Measurements from ENCODE around the gene WWOX.

WWOX gene

GRCh38 chr16:78480588-78480987 is 381.1 kb downstream of the WWOX start:
- H3K4me1 ChIP-seq (ENCODE audit: control insufficient read depth, insufficient read depth, low read length): peaks cover 9% of the 10 kb centered on the region
- H3K4me3 ChIP-seq (ENCODE audit: low read length): no peak overlapping the region
- H3K9ac ChIP-seq (ENCODE audit: low read length): no peak overlapping the region
- no peak for DNase-seq (ENCODE audit: low read depth)
- no peaks in the 10 kb centered on the region for H3K27me3 ChIP-seq (replicated peaks; ENCODE audit: control insufficient read depth, insufficient read depth, low read length)
- H3K36me3 ChIP-seq (ENCODE audit: control insufficient read depth, insufficient read depth, low read length, severe bottlenecking): no peaks in the 10 kb centered on the region
- H3K9me3 ChIP-seq (ENCODE audit: control insufficient read depth, low read length): no peaks in the 10 kb centered on the region

DNA sequence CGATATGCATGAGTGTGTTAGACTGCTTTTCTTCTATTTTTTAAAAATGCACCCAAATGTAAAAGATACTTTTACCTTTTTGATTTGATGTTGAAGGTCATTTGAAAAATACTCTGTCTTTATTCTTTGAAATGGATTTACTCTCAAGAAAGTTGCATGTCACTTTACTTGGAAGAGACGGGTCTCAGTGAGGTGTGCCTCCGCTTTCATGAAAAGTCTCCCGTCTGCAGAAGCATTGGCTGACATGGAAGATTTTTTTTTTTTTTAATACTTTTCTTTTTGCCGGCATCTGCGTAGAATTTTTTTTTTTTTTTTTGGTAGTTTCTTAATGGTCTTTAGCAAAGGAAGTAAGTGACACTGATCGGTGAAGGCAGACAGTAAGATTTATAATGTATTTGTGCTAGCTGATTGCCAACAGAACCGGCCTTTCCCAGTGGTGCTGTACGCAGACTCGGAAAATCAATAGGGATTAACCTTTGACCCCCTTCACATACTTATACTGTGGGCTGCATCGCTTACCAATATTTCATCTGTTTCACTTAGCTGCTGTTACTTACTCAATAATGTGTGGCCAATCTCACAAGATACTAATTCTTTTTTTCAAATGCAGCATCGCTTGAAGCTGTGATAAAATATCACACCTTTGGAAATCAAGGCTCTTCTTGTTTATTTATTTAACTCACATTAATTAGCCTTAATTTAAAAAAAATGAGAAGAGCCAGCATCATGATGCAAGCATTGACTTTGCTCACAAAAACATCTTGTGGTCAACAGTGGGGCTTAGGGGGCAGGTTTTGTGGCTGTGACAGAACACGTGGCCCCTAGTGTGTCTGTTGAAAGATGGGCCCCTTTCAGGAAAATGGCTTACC is 383.9 kb downstream of the WWOX start:
- no peak for DNase-seq (ENCODE audit: low read depth)
- H3K27me3 ChIP-seq (replicated peaks; ENCODE audit: control insufficient read depth, insufficient read depth, low read length): no peaks in the 10 kb centered on the region
- no peak overlapping the region for H3K4me3 ChIP-seq (ENCODE audit: low read length)
- no peak overlapping the region for H3K9ac ChIP-seq (ENCODE audit: low read length)
- peaks cover 14% of the 10 kb centered on the region for H3K4me1 ChIP-seq (ENCODE audit: control insufficient read depth, insufficient read depth, low read length)
- H3K9me3 ChIP-seq (ENCODE audit: control insufficient read depth, low read length): no peaks in the 10 kb centered on the region
- no peaks in the 10 kb centered on the region for H3K36me3 ChIP-seq (ENCODE audit: control insufficient read depth, insufficient read depth, low read length, severe bottlenecking)

- DNase-seq (ENCODE audit: low read depth): no peak
- Histone ChIP-seq H3K4me1 (ENCODE audit: control insufficient read depth, insufficient read depth, low read length) (peaks cover 14% of the 10 kb centered on the region), H3K9me3 (ENCODE audit: control insufficient read depth, low read length) (no peaks in the 10 kb centered on the region), H3K4me3 (ENCODE audit: low read length) (no peak overlapping the region), H3K9ac (ENCODE audit: low read length) (no peak overlapping the region), H3K27me3 (replicated peaks; ENCODE audit: control insufficient read depth, insufficient read depth, low read length) (no peaks in the 10 kb centered on the region), H3K36me3 (ENCODE audit: control insufficient read depth, insufficient read depth, low read length, severe bottlenecking) (no peaks in the 10 kb centered on the region)
These were observed 385.1 kb downstream of the WWOX start for GRCh38 chr16:78484509-78485058.

DNA sequence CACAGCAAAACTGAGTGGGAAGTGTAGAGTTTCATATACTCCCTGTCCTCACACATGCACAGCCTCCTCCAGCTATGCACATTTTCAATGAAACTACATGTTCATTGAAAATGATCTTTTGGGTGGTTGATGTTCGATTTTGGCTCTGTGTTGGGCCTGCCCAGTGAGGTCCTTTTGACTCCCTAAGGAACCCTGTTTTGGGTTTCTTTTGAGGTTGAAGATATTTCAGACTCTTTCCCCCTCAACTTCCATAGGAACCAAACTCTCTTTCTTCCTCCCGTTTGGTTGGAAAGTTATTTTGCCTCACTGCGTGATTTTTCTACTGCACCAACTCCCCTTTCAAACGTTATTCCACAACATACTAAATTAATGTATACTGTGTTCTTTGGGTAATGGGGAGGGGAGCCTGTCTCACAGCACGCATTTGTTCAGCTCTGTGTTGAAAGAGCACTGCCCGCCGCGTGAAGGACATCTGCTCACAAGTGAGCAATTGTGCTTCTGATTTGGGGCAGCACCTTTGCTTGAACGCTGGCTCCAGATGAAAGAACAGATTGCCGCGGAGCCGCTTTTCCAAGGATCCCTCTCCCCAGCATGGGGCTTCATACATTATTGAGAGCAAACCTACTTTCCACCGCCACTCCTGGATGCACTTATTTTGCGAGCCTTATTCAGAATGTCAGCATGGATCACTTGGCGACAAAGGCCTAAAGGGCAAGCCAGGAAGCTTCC is 385.9 kb downstream of the WWOX start:
- Histone ChIP-seq H3K4me1 (ENCODE audit: control insufficient read depth, insufficient read depth, low read length) (peaks cover 14% of the 10 kb centered on the region), H3K36me3 (ENCODE audit: control insufficient read depth, insufficient read depth, low read length, severe bottlenecking) (no peaks in the 10 kb centered on the region), H3K27me3 (replicated peaks; ENCODE audit: control insufficient read depth, insufficient read depth, low read length) (no peaks in the 10 kb centered on the region), H3K4me3 (ENCODE audit: low read length) (no peak overlapping the region), H3K9me3 (ENCODE audit: control insufficient read depth, low read length) (no peaks in the 10 kb centered on the region), H3K9ac (ENCODE audit: low read length) (no peak overlapping the region)
- no peak for DNase-seq (ENCODE audit: low read depth)

GRCh38 chr16:78485917-78486257 is 386.4 kb downstream of the WWOX start:
- H3K4me1 ChIP-seq (ENCODE audit: control insufficient read depth, insufficient read depth, low read length): peaks cover 14% of the 10 kb centered on the region
- H3K9me3 ChIP-seq (ENCODE audit: control insufficient read depth, low read length): no peaks in the 10 kb centered on the region
- no peaks in the 10 kb centered on the region for H3K27me3 ChIP-seq (replicated peaks; ENCODE audit: control insufficient read depth, insufficient read depth, low read length)
- H3K4me3 ChIP-seq (ENCODE audit: low read length): no peak overlapping the region
- no peak for DNase-seq (ENCODE audit: low read depth)
- H3K36me3 ChIP-seq (ENCODE audit: control insufficient read depth, insufficient read depth, low read length, severe bottlenecking): no peaks in the 10 kb centered on the region
- no peak overlapping the region for H3K9ac ChIP-seq (ENCODE audit: low read length)

GRCh38 chr16:78487471-78487870 is 388.0 kb downstream of the WWOX start:
- no peak for DNase-seq (ENCODE audit: low read depth)
- no peak overlapping the region for H3K9ac ChIP-seq (ENCODE audit: low read length)
- H3K27me3 ChIP-seq (replicated peaks; ENCODE audit: control insufficient read depth, insufficient read depth, low read length): no peaks in the 10 kb centered on the region

GRCh38 chr16:78489072-78489471 is 389.6 kb downstream of the WWOX start:
- peaks cover 5% of the 10 kb centered on the region for H3K4me1 ChIP-seq (ENCODE audit: control insufficient read depth, insufficient read depth, low read length)
- DNase-seq (ENCODE audit: low read depth): no peak
- no peaks in the 10 kb centered on the region for H3K9me3 ChIP-seq (ENCODE audit: control insufficient read depth, low read length)
- no peaks in the 10 kb centered on the region for H3K36me3 ChIP-seq (ENCODE audit: control insufficient read depth, insufficient read depth, low read length, severe bottlenecking)
- no peak overlapping the region for H3K4me3 ChIP-seq (ENCODE audit: low read length)
- no peak overlapping the region for H3K9ac ChIP-seq (ENCODE audit: low read length)
- no peaks in the 10 kb centered on the region for H3K27me3 ChIP-seq (replicated peaks; ENCODE audit: control insufficient read depth, insufficient read depth, low read length)

More at GRCh38 chr16:78487471-78487870, 388.0 kb downstream of the WWOX start:
- no peak overlapping the region for H3K4me3 ChIP-seq (ENCODE audit: low read length)
- H3K4me1 ChIP-seq (ENCODE audit: control insufficient read depth, insufficient read depth, low read length): peaks cover 5% of the 10 kb centered on the region
- no peaks in the 10 kb centered on the region for H3K36me3 ChIP-seq (ENCODE audit: control insufficient read depth, insufficient read depth, low read length, severe bottlenecking)
- no peaks in the 10 kb centered on the region for H3K9me3 ChIP-seq (ENCODE audit: control insufficient read depth, low read length)

DNA sequence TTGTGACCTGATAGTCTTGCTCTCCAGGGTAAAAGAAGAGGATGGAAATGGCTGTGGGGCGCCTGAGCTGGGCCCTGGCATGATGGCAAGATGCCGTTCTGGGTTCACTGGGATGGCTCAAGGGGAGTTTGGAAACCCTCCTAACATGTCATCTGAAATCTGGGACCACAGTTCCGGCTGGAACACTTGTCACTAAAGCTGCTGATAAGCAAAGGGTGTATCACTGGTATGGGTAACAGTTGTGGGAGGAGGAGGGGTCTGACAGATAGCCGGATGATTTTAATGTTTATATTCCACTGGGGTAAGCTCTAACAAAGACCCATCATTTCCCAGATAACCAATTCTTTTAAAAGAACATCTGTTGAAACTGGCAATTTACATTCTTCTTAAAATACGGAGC is 390.2 kb downstream of the WWOX start:
- Histone ChIP-seq H3K36me3 (ENCODE audit: control insufficient read depth, insufficient read depth, low read length, severe bottlenecking) (no peaks in the 10 kb centered on the region), H3K9ac (ENCODE audit: low read length) (no peak overlapping the region), H3K9me3 (ENCODE audit: control insufficient read depth, low read length) (no peaks in the 10 kb centered on the region), H3K4me3 (ENCODE audit: low read length) (no peak overlapping the region), H3K4me1 (ENCODE audit: control insufficient read depth, insufficient read depth, low read length) (peaks cover 5% of the 10 kb centered on the region), H3K27me3 (replicated peaks; ENCODE audit: control insufficient read depth, insufficient read depth, low read length) (no peaks in the 10 kb centered on the region)
- DNase-seq (ENCODE audit: low read depth): no peak

DNA sequence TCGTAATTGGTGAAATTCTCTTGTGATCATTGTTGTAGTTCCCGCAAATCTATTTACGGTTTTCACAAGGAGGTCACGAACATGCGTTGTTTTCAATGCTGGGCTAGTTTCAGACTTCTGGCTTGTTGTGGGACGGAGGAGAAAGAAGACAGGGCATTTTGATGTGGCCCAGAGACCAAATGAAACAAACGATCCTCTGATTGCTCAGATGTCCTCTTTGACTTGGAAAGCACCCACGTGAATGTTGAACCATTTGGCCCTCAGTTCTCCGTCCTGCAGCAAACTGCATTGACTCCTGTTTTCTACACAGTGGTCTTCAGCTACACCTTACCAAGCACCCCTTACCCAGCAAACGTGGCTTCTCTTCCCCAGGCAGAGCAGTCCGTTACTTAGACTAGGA is 391.0 kb downstream of the WWOX start:
- Histone ChIP-seq H3K9ac (ENCODE audit: low read length) (no peak overlapping the region), H3K27me3 (replicated peaks; ENCODE audit: control insufficient read depth, insufficient read depth, low read length) (no peaks in the 10 kb centered on the region), H3K4me1 (ENCODE audit: control insufficient read depth, insufficient read depth, low read length) (peaks cover 5% of the 10 kb centered on the region), H3K4me3 (ENCODE audit: low read length) (no peak overlapping the region), H3K9me3 (ENCODE audit: control insufficient read depth, low read length) (no peaks in the 10 kb centered on the region), H3K36me3 (ENCODE audit: control insufficient read depth, insufficient read depth, low read length, severe bottlenecking) (no peaks in the 10 kb centered on the region)
- no peak for DNase-seq (ENCODE audit: low read depth)

DNA sequence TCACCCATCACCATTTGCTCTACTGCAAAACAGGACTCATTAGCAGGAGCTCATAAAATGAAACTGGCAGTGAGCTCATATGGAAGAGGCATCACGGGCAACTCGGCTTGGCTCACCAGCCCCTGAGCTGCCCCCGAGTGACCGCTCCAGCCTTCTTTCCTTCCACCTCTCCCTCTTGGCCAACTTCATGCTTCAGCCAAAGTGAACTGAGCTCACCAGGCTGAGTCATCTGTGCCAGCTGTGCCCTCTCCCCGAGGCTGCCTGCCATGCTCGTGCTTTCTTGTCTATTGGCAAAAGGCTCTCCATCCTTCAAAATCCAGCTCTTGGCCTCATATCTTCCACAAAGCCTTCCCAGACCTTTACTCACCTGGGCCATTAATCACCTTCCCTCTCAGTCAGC is 391.4 kb downstream of the WWOX start:
- no peak overlapping the region for H3K4me3 ChIP-seq (ENCODE audit: low read length)
- no peak for DNase-seq (ENCODE audit: low read depth)
- H3K9me3 ChIP-seq (ENCODE audit: control insufficient read depth, low read length): no peaks in the 10 kb centered on the region
- peaks cover 5% of the 10 kb centered on the region for H3K4me1 ChIP-seq (ENCODE audit: control insufficient read depth, insufficient read depth, low read length)
- H3K27me3 ChIP-seq (replicated peaks; ENCODE audit: control insufficient read depth, insufficient read depth, low read length): no peaks in the 10 kb centered on the region
- H3K36me3 ChIP-seq (ENCODE audit: control insufficient read depth, insufficient read depth, low read length, severe bottlenecking): no peaks in the 10 kb centered on the region
- H3K9ac ChIP-seq (ENCODE audit: low read length): no peak overlapping the region

GRCh38 chr16:78493573-78493972 is 394.1 kb downstream of the WWOX start:
- H3K36me3 ChIP-seq (ENCODE audit: control insufficient read depth, insufficient read depth, low read length, severe bottlenecking): no peaks in the 10 kb centered on the region
- DNase-seq (ENCODE audit: low read depth): no peak
- no peak overlapping the region for H3K4me3 ChIP-seq (ENCODE audit: low read length)

More at GRCh38 chr16:78493573-78493972, 394.1 kb downstream of the WWOX start:
- Histone ChIP-seq H3K9ac (ENCODE audit: low read length) (no peak overlapping the region), H3K27me3 (replicated peaks; ENCODE audit: control insufficient read depth, insufficient read depth, low read length) (no peaks in the 10 kb centered on the region), H3K9me3 (ENCODE audit: control insufficient read depth, low read length) (no peaks in the 10 kb centered on the region), H3K4me1 (ENCODE audit: control insufficient read depth, insufficient read depth, low read length) (no peaks in the 10 kb centered on the region)
